Natural killer cell (primary cell): ENCODE data around the gene KANK2. TPM values are rescaled to one million over a fixed set of nuclear protein-coding genes. Genes with fewer than 3 reads are reported as not detected.

Experiments used
- ATAC-seq, 3 donors: fragments of 150-1000 bp in 2 of 3; fragments of 200-7000 bp in 1 of 3; cut with Tn5 transposase; 1 replicate in 1 of 3; 2 replicates in 2 of 3; pipeline ENCODE4 v1.10.0; 2021; ENCODE audit warnings: mild to moderate bottlenecking in 2 of 3, moderate library complexity in 2 of 3
- DNase-seq, 2 donors: peaks; one replicate each; pipeline versions ENCODE4 v3.0.0 to v3.0.0-alpha.2; 2013 to 2021; ENCODE audit warnings: mixed read lengths in 1 of 2
- H3K27ac ChIP-seq: one replicate; pipeline ENCODE4 v1.5.1; 2013; ENCODE audit warnings: mild to moderate bottlenecking, low read length
- H3K27me3 ChIP-seq: one replicate; pipeline ENCODE4 v1.6.1; 2013; ENCODE audit warnings: low read length; ENCODE audit not compliant: control insufficient read depth, insufficient read depth
- H3K36me3 ChIP-seq: one replicate; pipeline ENCODE4 v1.6.1; 2013; ENCODE audit warnings: low read length; ENCODE audit not compliant: control insufficient read depth, insufficient read depth
- H3K4me1 ChIP-seq: one replicate; pipeline ENCODE4 v1.6.1; 2013; ENCODE audit warnings: low read length; ENCODE audit not compliant: control insufficient read depth, insufficient read depth
- H3K4me3 ChIP-seq: one replicate; pipeline ENCODE4 v1.5.1; 2013; ENCODE audit warnings: low read length
- H3K9me3 ChIP-seq: one replicate; pipeline ENCODE4 v1.6.1; 2013; ENCODE audit warnings: low read length; ENCODE audit not compliant: control insufficient read depth, insufficient read depth
- H3K27ac Mint-ChIP-seq, 2 donors: one replicate each; pipeline ENCODE4 v1.8.0; 2022; ENCODE audit warnings: mild to moderate bottlenecking in 2 of 2, mixed read lengths in 2 of 2, moderate library complexity in 1 of 2
- H3K27me3 Mint-ChIP-seq, 2 donors: one replicate each; pipeline ENCODE4 v1.8.0; 2022; ENCODE audit warnings: low read depth in 2 of 2, mixed read lengths in 2 of 2
- H3K36me3 Mint-ChIP-seq: one replicate; pipeline ENCODE4 v1.8.0; 2022; ENCODE audit warnings: mixed read lengths
- H3K4me1 Mint-ChIP-seq, 2 donors: one replicate each; pipeline ENCODE4 v1.8.0; 2022; ENCODE audit warnings: mixed read lengths in 2 of 2
- H3K4me3 Mint-ChIP-seq: one replicate; pipeline ENCODE4 v1.8.0; 2022; ENCODE audit warnings: mild to moderate bottlenecking, moderate library complexity, mixed read lengths
- H3K9me3 Mint-ChIP-seq, 2 donors: one replicate each; pipeline ENCODE4 v1.8.0; 2022; ENCODE audit warnings: mixed read lengths in 2 of 2
- CTCF ChIP-seq: fragments of 200-600 bp; IDR thresholded peaks from one replicate; pipeline ENCODE4 v1.8.0; 2022; ENCODE audit warnings: antibody characterized with exemption
- WGBS: methylation state at CpG from one replicate; pipeline ENCODE4 v1.1.7; 2013; ENCODE audit warnings: missing lambda C conversion rate; ENCODE audit not compliant: insufficient coverage; 5-methylcytosine and 5-hydroxymethylcytosine counted together
- intact Hi-C: fragments of 100-400 bp; cut with micrococcal nuclease; formaldehyde crosslinking; loops from one replicate; pipeline ENCODE4 v1.14.2; 2022
- total RNA-seq, 4 donors: library from RNA; stranded (reverse); fragments of 120-200 nt in 1 of 4; gene quantifications; one replicate each; pipeline versions ENCODE4 v1.2.3 to v1.2.4, GENCODE V29; 2013 to 2022

The KANK2 gene
- total RNA-seq, 3 donors from 2014 or later (not counting 1 experiment from before 2014, with no cell fraction given) = 0.82 to 1.3 (median 0.85) TPM

GRCh38 chr19:11166281-11167142 is 30.8 kb downstream of the KANK2 start:
- Histone ChIP-seq H3K36me3 (no peaks in the 10 kb centered on the region), H3K27ac (no peak overlapping the region)

GRCh38 chr19:11165486-11166030 is 31.8 kb downstream of the KANK2 start:
- intact Hi-C loops = no loop called here
- H3K27ac ChIP-seq = no peak overlapping the region

More at GRCh38 chr19:11166281-11167142, 30.8 kb downstream of the KANK2 start:
- intact Hi-C loops = no loop called here
- no peak overlapping the region for H3K4me3 Mint-ChIP-seq
- ATAC-seq = no peak
- no peaks in the 10 kb centered on the region for H3K9me3 Mint-ChIP-seq
- H3K27me3 Mint-ChIP-seq = no peaks in the 10 kb centered on the region
- H3K4me1 ChIP-seq = no peaks in the 10 kb centered on the region
- no peaks in the 10 kb centered on the region for H3K9me3 ChIP-seq
- no peak for TF ChIP-seq CTCF
- no peak overlapping the region for H3K4me3 ChIP-seq
- 92% methylated on average over 26 of the region's 26 CpGs for WGBS
- no peaks in the 10 kb centered on the region for H3K27me3 ChIP-seq
- DNase-seq = no peak
- no peaks in the 10 kb centered on the region for H3K36me3 Mint-ChIP-seq
- H3K4me1 Mint-ChIP-seq = no peaks in the 10 kb centered on the region
- no peak overlapping the region for H3K27ac Mint-ChIP-seq

GRCh38 chr19:11164879-11165406 is 32.4 kb downstream of the KANK2 start:
- DNase-seq (no peak), ATAC-seq (no peak)
- TF ChIP-seq CTCF = no peak
- intact Hi-C loops = no loop called here
- Histone ChIP-seq H3K27ac (no peak overlapping the region), H3K36me3 (no peaks in the 10 kb centered on the region), H3K4me1 (no peaks in the 10 kb centered on the region), H3K27me3 (no peaks in the 10 kb centered on the region), H3K9me3 (no peaks in the 10 kb centered on the region), H3K4me3 (no peak overlapping the region)
- no peaks in the 10 kb centered on the region for H3K27me3 Mint-ChIP-seq
- H3K4me3 Mint-ChIP-seq = no peak overlapping the region
- H3K36me3 Mint-ChIP-seq = no peaks in the 10 kb centered on the region
- 92% methylated on average over 17 of the region's 17 CpGs for WGBS
- no peaks in the 10 kb centered on the region for H3K9me3 Mint-ChIP-seq
- no peak overlapping the region for H3K27ac Mint-ChIP-seq
- no peaks in the 10 kb centered on the region for H3K4me1 Mint-ChIP-seq

More at GRCh38 chr19:11165486-11166030, 31.8 kb downstream of the KANK2 start:
- Histone ChIP-seq H3K4me3 (no peak overlapping the region), H3K27me3 (no peaks in the 10 kb centered on the region), H3K36me3 (no peaks in the 10 kb centered on the region), H3K4me1 (no peaks in the 10 kb centered on the region), H3K9me3 (no peaks in the 10 kb centered on the region)
- no peaks in the 10 kb centered on the region for H3K9me3 Mint-ChIP-seq
- H3K4me1 Mint-ChIP-seq = no peaks in the 10 kb centered on the region
- H3K27ac Mint-ChIP-seq = no peak overlapping the region
- no peaks in the 10 kb centered on the region for H3K36me3 Mint-ChIP-seq
- no peaks in the 10 kb centered on the region for H3K27me3 Mint-ChIP-seq
- H3K4me3 Mint-ChIP-seq = no peak overlapping the region
- WGBS = 92% methylated on average over 11 of the region's 13 CpGs
- ATAC-seq (no peak), DNase-seq (no peak)
- no peak for TF ChIP-seq CTCF
